Measurements from ENCODE around the gene NEURL1. TPM values are rescaled to one million over a fixed set of nuclear protein-coding genes. Genes with fewer than 3 reads are reported as not detected.

NEURL1 gene
- total RNA-seq, 2 donors from 2014 or later, result 0.37 to 0.38 TPM

DNA sequence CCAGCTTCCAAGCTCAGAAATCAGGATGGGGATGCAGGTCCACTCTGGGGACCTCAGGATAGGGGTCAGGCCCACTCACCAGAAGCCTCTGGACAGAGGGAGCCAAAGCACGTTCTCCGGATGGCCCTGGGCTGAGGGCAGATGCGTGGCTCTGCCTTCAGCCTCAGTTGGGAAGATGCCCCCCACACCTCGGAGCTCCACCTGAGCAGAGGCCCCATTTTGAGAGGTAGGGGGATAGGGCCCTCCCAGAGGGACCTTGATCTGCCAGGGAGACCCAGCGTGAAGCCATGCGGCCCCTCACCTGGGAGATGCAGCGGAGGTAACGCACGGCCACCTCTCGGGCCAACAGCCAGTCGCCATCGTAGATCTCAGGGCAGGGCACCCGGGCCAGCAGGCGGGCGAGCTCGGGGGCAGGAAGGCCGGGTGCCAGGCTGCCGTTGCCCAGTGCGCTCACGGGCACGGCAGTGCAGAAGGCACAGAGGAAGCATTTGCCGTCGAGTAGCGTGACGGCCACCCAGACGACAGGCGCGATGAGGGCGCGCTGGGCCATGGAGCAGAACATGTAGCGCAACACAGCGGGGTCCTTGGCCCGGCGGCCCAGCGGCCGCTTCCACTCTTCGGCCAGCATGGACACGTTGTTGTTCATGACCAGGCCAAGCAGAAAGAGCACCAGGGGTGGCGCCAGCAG is 35.5 kb upstream of the NEURL1 start:
- H3K27me3 ChIP-seq (ENCODE audit: control insufficient read depth, insufficient read depth, low read length, poor library complexity, severe bottlenecking), result no peaks in the 10 kb centered on the region
- no peak for DNase-seq
- WGBS, 2 experiments (ENCODE audit: insufficient coverage in 1 of 2, insufficient read length in 1 of 2), result 93 to 98% methylated on average over 32 to 39 of the region's 39 CpGs
- Mint-ChIP-seq H3K4me1 (no peaks in the 10 kb centered on the region), H3K4me3 (no peak overlapping the region), H3K9me3 (no peaks in the 10 kb centered on the region), H3K27me3 (ENCODE audit: insufficient read depth) (no peaks in the 10 kb centered on the region), H3K36me3 (ENCODE audit: low read depth) (no peaks in the 10 kb centered on the region), H3K27ac (no peak overlapping the region)
- no peaks in the 10 kb centered on the region for H3K9me3 ChIP-seq (ENCODE audit: control insufficient read depth, low read length)
- H3K4me1 ChIP-seq (ENCODE audit: control insufficient read depth, insufficient read depth, low read length), result no peaks in the 10 kb centered on the region
- no peaks in the 10 kb centered on the region for H3K36me3 ChIP-seq (ENCODE audit: control insufficient read depth, insufficient read depth, low read length)
- TF ChIP-seq, protein P1, sequence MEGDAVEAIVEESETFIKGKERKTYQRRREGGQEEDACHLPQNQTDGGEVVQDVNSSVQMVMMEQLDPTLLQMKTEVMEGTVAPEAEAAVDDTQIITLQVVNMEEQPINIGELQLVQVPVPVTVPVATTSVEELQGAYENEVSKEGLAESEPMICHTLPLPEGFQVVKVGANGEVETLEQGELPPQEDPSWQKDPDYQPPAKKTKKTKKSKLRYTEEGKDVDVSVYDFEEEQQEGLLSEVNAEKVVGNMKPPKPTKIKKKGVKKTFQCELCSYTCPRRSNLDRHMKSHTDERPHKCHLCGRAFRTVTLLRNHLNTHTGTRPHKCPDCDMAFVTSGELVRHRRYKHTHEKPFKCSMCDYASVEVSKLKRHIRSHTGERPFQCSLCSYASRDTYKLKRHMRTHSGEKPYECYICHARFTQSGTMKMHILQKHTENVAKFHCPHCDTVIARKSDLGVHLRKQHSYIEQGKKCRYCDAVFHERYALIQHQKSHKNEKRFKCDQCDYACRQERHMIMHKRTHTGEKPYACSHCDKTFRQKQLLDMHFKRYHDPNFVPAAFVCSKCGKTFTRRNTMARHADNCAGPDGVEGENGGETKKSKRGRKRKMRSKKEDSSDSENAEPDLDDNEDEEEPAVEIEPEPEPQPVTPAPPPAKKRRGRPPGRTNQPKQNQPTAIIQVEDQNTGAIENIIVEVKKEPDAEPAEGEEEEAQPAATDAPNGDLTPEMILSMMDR (conservative IDR thresholded peaks at IDR 0.05), result no peak
- H3K4me3 ChIP-seq (ENCODE audit: low read length), result no peak overlapping the region
- H3K9ac ChIP-seq (ENCODE audit: extremely low read depth, low read length, poor library complexity, severe bottlenecking), result no peak overlapping the region
- no peak overlapping the region for H3K27ac ChIP-seq (ENCODE audit: low read depth, low read length)

DNA sequence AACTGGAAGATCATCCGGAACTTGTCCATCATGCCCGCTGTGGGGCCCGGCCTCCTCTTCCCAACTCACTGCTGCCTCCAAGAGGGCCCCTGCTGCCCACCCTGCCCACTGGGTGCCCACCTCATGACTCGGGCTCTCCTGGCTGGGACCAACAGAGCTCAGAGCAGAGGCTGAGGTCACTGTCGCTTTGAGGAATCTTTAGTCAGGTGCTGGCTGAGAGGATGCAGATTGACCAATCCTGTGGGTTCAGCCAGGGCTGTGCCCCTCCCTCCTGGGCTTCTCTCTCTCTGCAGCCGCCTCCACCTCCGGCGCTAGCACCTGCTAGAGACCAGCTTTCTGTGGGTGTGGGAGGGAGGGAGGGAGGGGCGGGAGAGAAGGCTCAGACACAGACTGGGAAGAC is 34.8 kb upstream of the NEURL1 start, which contains the start of gene CALHM1:
Gene CALHM1 (minus strand): TSS at position 181 of the 400 bp plus-strand sequence. CDS start 149 bp downstream, at position 32.
- Mint-ChIP-seq H3K4me1 (no peaks in the 10 kb centered on the region), H3K27me3 (ENCODE audit: insufficient read depth) (no peaks in the 10 kb centered on the region), H3K27ac (no peak within 1 kb of the TSS), H3K9me3 (no peaks in the 10 kb centered on the region), H3K4me3 (no peak within 1 kb of the TSS), H3K36me3 (ENCODE audit: low read depth) (no peaks in the 10 kb centered on the region)
- TF ChIP-seq, protein P1 (conservative IDR thresholded peaks at IDR 0.05), result no peak
- Histone ChIP-seq H3K4me1 (ENCODE audit: control insufficient read depth, insufficient read depth, low read length) (no peaks in the 10 kb centered on the region), H3K27me3 (ENCODE audit: control insufficient read depth, insufficient read depth, low read length, poor library complexity, severe bottlenecking) (no peaks in the 10 kb centered on the region), H3K9ac (ENCODE audit: extremely low read depth, low read length, poor library complexity, severe bottlenecking) (no peak within 1 kb of the TSS), H3K4me3 (ENCODE audit: low read length) (no peak within 1 kb of the TSS), H3K36me3 (ENCODE audit: control insufficient read depth, insufficient read depth, low read length) (no peaks in the 10 kb centered on the region), H3K9me3 (ENCODE audit: control insufficient read depth, low read length) (no peaks in the 10 kb centered on the region), H3K27ac (ENCODE audit: low read depth, low read length) (no peak within 1 kb of the TSS)
- peak; percentile 91 for DNase-seq
- 59 to 100% methylated on average over 3 to 8 of the region's 9 CpGs for WGBS, 2 experiments (ENCODE audit: insufficient coverage in 1 of 2, insufficient read length in 1 of 2)

DNA sequence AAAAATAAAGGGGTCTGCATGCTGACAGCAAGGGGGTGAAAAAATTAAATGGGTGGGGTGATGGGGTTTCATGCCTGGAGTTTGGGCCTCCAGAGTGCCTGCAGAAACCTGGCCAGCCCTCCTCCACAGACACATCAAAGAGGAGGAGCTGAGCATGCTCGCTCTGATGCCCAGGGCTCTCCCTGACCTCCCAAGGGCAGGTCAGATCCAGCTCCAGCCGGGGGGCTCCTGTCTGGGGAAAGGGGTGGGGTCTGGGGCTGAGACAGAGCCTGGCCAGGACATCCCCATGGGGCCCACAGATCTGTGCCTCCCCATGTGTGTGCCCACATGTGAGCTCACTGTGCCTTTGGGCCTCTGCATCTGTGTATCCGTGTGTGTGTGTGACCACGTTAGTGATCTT is 33.9 kb upstream of the NEURL1 start:
- Histone ChIP-seq H3K4me3 (ENCODE audit: low read length) (no peak overlapping the region), H3K27me3 (ENCODE audit: control insufficient read depth, insufficient read depth, low read length, poor library complexity, severe bottlenecking) (no peaks in the 10 kb centered on the region), H3K36me3 (ENCODE audit: control insufficient read depth, insufficient read depth, low read length) (no peaks in the 10 kb centered on the region), H3K9me3 (ENCODE audit: control insufficient read depth, low read length) (no peaks in the 10 kb centered on the region), H3K27ac (ENCODE audit: low read depth, low read length) (no peak overlapping the region), H3K4me1 (ENCODE audit: control insufficient read depth, insufficient read depth, low read length) (no peaks in the 10 kb centered on the region), H3K9ac (ENCODE audit: extremely low read depth, low read length, poor library complexity, severe bottlenecking) (no peak overlapping the region)
- no peaks in the 10 kb centered on the region for H3K27me3 Mint-ChIP-seq (ENCODE audit: insufficient read depth)
- no peaks in the 10 kb centered on the region for H3K9me3 Mint-ChIP-seq
- 81% methylated on average over 4 of the region's 4 CpGs; no CpG with 5 or more reads in 1 of the 2 experiments for WGBS, 2 experiments (ENCODE audit: insufficient coverage in 1 of 2, insufficient read length in 1 of 2)
- H3K4me3 Mint-ChIP-seq, result no peak overlapping the region
- TF ChIP-seq, protein P1 (conservative IDR thresholded peaks at IDR 0.05), result no peak
- no peak overlapping the region for H3K27ac Mint-ChIP-seq
- no peak for DNase-seq
- H3K36me3 Mint-ChIP-seq (ENCODE audit: low read depth), result no peaks in the 10 kb centered on the region
- H3K4me1 Mint-ChIP-seq, result no peaks in the 10 kb centered on the region

Data from endodermal cell (in vitro differentiated cells).